Activated CD4-positive, alpha-beta T cell treated with anti-CD3 and anti-CD28 coated beads for 36 hours (primary cell): ENCODE measurements around the gene EGR2. TPM values are rescaled to one million over a fixed set of nuclear protein-coding genes. Genes with fewer than 3 reads are reported as not detected.

Source experiments
- ATAC-seq: fragments of 200-7000 bp; cut with Tn5 transposase; one replicate; pipeline ENCODE4 v1.10.0; 2021; ENCODE audit warnings: mild to moderate bottlenecking, moderate library complexity
- CTCF ChIA-PET: fragments of 350-600 bp; sonication (Branson Sonifier 250); formaldehyde crosslinking; loops from one replicate; lab custom pipeline; 2021; ENCODE audit warnings: antibody characterized with exemption; lab: Charles Lee
- POLR2A ChIA-PET: fragments of 350-600 bp; sonication (Branson Sonifier 250); formaldehyde crosslinking; loops from one replicate; lab custom pipeline; 2021; ENCODE audit warnings: antibody characterized with exemption, inconsistent platforms; lab: Charles Lee
- DNase-seq: peaks from one replicate; pipeline ENCODE4 v3.0.0-alpha.2; 2020
- H3K27ac Mint-ChIP-seq: one replicate; pipeline ENCODE4 v1.8.0; 2021; ENCODE audit warnings: mixed read lengths
- H3K27me3 Mint-ChIP-seq: one replicate; pipeline ENCODE4 v1.8.0; 2021; ENCODE audit warnings: mixed read lengths
- H3K36me3 Mint-ChIP-seq: one replicate; pipeline ENCODE4 v1.8.0; 2021; ENCODE audit warnings: low read depth, mixed read lengths
- H3K4me1 Mint-ChIP-seq: one replicate; pipeline ENCODE4 v1.8.0; 2021; ENCODE audit warnings: mixed read lengths
- H3K4me3 Mint-ChIP-seq: one replicate; pipeline ENCODE4 v1.8.0; 2021; ENCODE audit warnings: mild to moderate bottlenecking, moderate library complexity, mixed read lengths
- H3K9me3 Mint-ChIP-seq: one replicate; pipeline ENCODE4 v1.8.0; 2021; ENCODE audit warnings: low read depth, mixed read lengths
- intact Hi-C, 2 experiments: fragments of 100-400 bp; cut with DNase I in 1 of 2; cut with micrococcal nuclease in 1 of 2; formaldehyde crosslinking; loops; one replicate each; pipeline versions ENCODE4 v1.14.2 to v1.15.1; 2022 to 2024; cut with DNase I, micrococcal nuclease
- total RNA-seq, 2 experiments: library from RNA; stranded (reverse); gene quantifications; one replicate each; pipeline ENCODE4 v1.2.3, GENCODE V29; 2021

EGR2 gene
- total RNA-seq, 2 experiments from 2014 or later, result 46.0 to 53.9 TPM

DNA sequence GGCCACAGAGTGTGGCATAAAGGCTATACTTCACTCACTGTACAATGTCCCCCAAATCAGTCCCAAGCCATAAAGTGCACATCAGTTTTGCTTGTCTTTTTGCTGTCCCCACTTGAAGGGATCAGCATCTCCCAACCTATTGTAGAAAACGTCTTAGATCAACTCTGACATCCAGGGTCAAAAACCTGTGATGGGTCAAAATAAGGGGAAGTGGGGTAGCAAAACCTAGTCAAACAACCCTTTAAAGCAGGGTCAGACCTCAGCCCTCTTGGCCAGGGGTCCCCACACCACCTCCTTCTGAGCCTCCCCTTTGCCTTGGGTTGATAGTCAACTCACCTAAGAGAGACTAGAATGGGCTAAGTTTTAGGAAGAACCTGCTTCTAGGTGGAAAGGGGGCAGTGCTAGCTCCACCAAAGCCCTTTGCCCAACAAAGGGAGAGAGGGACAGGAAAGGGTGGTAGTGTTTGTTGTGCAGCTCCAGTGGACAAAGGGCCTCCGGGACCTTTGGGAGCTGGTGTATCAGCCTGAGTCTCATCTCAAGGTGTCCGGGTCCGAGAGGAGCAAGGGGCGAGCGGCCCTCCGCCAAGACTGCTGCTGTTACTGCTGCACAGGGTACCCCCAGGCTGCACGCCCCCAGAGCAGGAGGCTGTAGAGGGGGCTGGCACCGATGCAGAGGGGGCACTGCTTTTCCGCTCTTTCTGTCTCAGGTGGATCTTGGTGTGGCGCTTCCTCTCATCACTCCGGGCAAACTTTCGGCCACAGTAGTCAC lies 3.3 kb downstream of the EGR2 start:
- H3K27me3 Mint-ChIP-seq, result no peaks in the 10 kb centered on the region
- intact Hi-C loops, result loop anchor here in 1 of 2 experiments (5.0 to 10.0 kb wide), 2 partner anchors 452 to 631 kb away; no protein-coding TSS in a partner anchor
- peak overlapping the region; percentile 99 for H3K4me3 Mint-ChIP-seq
- H3K9me3 Mint-ChIP-seq, result no peaks in the 10 kb centered on the region
- peaks cover 61% of the 10 kb centered on the region for H3K36me3 Mint-ChIP-seq
- H3K4me1 Mint-ChIP-seq, result peaks cover 64% of the 10 kb centered on the region
- DNase-seq, result peak; percentile 8
- ChIA-PET CTCF (interaction anchor here (0.5 kb wide), 1 partner anchor 43 kb away, joined by 3 read pairs; no protein-coding TSS in a partner anchor), POLR2A (no interaction called here)
- ATAC-seq, result no peak
- peak overlapping the region; percentile 78 for H3K27ac Mint-ChIP-seq

DNA sequence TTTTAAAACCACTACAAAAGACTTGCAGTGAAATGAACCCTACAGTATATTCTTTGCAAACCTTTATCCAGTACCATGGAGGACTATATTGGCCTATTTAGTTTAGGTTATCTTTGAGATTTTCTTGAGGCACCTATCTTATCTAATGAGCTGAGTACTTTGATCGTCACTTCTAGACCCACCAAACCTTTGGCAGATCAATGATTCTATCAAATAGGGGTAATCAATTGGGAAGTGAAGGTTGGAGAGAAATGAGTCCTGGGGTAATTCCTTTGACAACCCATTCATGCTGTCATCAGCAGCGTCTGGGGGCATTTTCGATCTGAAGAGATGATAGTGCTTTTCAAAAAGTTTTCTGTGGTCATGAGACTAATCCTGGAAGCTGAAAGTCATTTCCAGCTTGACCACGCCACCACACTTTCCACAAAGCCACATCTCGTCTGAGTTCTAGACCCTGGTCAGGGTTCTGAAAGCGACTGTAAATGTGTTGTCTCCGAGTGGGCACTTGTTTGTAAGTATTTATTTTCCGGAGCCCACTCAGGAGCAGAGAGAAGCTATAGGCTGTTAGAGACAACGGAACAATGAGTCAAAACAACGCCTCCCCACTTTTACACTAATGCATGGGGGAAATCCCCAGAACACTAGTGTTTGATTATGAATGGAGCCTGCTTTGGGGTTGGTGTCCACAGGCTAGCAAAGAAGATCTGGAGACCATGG lies 4.8 kb downstream of the EGR2 start:
- H3K4me3 Mint-ChIP-seq, result peak overlapping the region; percentile 99
- H3K4me1 Mint-ChIP-seq, result peaks cover 75% of the 10 kb centered on the region
- POLR2A ChIA-PET, result interaction anchor here (0.6 to 1.9 kb wide), 11 partner anchors 32 to 463 kb away, joined by 3 to 12 read pairs (median 3); no protein-coding TSS in a partner anchor
- no peaks in the 10 kb centered on the region for H3K9me3 Mint-ChIP-seq
- peak; percentile 93 for DNase-seq
- no peaks in the 10 kb centered on the region for H3K27me3 Mint-ChIP-seq
- intact Hi-C loops, result loop anchor here (1.0 to 10.0 kb wide), 11 partner anchors 32 to 819 kb away; no protein-coding TSS in a partner anchor
- peak; percentile 48 for ATAC-seq
- H3K27ac Mint-ChIP-seq, result peak overlapping the region; percentile 87
- H3K36me3 Mint-ChIP-seq, result peaks cover 73% of the 10 kb centered on the region
- CTCF ChIA-PET, result interaction anchor here (0.5 to 1.7 kb wide), 7 partner anchors 32 to 543 kb away, joined by 3 to 8 read pairs (median 4); no protein-coding TSS in a partner anchor

DNA sequence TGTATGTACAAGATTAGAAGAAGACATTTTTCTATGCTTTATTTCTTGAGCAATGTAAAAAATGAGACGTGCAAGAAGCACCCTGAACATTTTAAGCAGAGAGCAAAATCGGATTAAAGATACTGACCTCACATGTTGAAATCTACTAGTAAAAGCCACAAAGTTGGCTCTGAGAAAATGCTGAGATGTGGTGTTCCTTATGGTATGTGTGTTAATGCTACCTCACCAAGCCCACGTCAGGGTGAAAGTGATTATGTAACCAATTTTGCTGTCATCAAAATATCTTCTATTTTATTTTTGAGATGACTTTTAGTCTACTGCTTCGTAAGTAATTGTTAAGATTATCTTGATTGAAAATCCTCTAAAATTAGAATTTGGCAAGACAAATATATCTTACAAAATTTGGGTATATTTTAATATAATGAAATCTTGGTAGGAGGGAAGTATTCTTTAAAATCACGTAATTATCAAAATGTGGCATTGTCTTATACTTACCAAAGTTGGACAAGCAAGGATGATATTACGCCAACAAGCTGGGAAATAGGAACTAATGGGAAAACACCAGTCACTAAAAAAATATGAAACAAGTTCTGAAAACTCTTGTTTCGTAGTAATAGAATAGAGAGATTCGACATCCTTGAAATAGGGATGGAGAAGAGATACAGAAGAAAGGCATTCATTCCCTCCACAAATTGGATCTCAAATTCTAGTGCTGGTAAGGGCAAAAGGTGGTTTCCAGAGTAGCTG lies 5.8 kb downstream of the EGR2 start:
- peak overlapping the region; percentile 4 for H3K27ac Mint-ChIP-seq
- peak overlapping the region; percentile 99 for H3K4me3 Mint-ChIP-seq
- no peak for ATAC-seq
- ChIA-PET CTCF (interaction anchor here (0.6 to 1.7 kb wide), 6 partner anchors 10 to 196 kb away, joined by 3 to 8 read pairs (median 4); no protein-coding TSS in a partner anchor), POLR2A (interaction anchor here (1.2 to 1.9 kb wide), 3 partner anchors 42 to 173 kb away, joined by 3 to 12 read pairs (median 9); no protein-coding TSS in a partner anchor)
- H3K27me3 Mint-ChIP-seq, result no peaks in the 10 kb centered on the region
- no peaks in the 10 kb centered on the region for H3K9me3 Mint-ChIP-seq
- intact Hi-C loops, result loop anchor here in 1 of 2 experiments (2.0 to 10.0 kb wide), 3 partner anchors 454 to 818 kb away; no protein-coding TSS in a partner anchor
- H3K36me3 Mint-ChIP-seq, result peaks cover 72% of the 10 kb centered on the region
- peaks cover 75% of the 10 kb centered on the region for H3K4me1 Mint-ChIP-seq
- no peak for DNase-seq

- H3K36me3 Mint-ChIP-seq, result peaks cover 37% of the 10 kb centered on the region
- CTCF ChIA-PET, result interaction anchor here (0.7 to 1.4 kb wide), 8 partner anchors 9 to 198 kb away, joined by 3 to 7 read pairs (median 4); no protein-coding TSS in a partner anchor
- POLR2A ChIA-PET, result interaction anchor here (0.7 to 2.0 kb wide), 2 partner anchors 10 to 12 kb away, joined by 4 read pairs; partner anchors contain the start of gene EGR2
- intact Hi-C loops, result no loop called here
- H3K27me3 Mint-ChIP-seq, result no peaks in the 10 kb centered on the region
- H3K4me1 Mint-ChIP-seq, result peaks cover 50% of the 10 kb centered on the region
- H3K4me3 Mint-ChIP-seq, result peak overlapping the region; percentile 83
- DNase-seq (no peak), ATAC-seq (no peak)
- no peaks in the 10 kb centered on the region for H3K9me3 Mint-ChIP-seq
- H3K27ac Mint-ChIP-seq, result peak overlapping the region; percentile 12
Measured at GRCh38 chr10:62806251-62806650, 9.9 kb downstream of the EGR2 start.

- Mint-ChIP-seq H3K36me3 (peaks cover 37% of the 10 kb centered on the region), H3K4me1 (peaks cover 42% of the 10 kb centered on the region), H3K4me3 (peak overlapping the region; percentile 83), H3K27me3 (no peaks in the 10 kb centered on the region), H3K27ac (peak overlapping the region; percentile 87), H3K9me3 (no peaks in the 10 kb centered on the region)
- DNase-seq (peak; percentile 38), ATAC-seq (peak; percentile 6)
- POLR2A ChIA-PET, result interaction anchor here (0.7 to 2.0 kb wide), 3 partner anchors 11 to 168 kb away, joined by 3 to 4 read pairs (median 4); partner anchors contain the start of gene EGR2
- CTCF ChIA-PET, result interaction anchor here (0.5 to 2.0 kb wide), 8 partner anchors 13 to 352 kb away, joined by 3 to 7 read pairs (median 4); no protein-coding TSS in a partner anchor
- intact Hi-C loops, result loop anchor here in 1 of 2 experiments (1.0 to 2.0 kb wide), 4 partner anchors 11 to 168 kb away; partner anchors contain the start of gene EGR2
Measured at GRCh38 chr10:62805231-62806099, 10.7 kb downstream of the EGR2 start.

- Mint-ChIP-seq H3K27me3 (no peaks in the 10 kb centered on the region), H3K4me1 (peaks cover 33% of the 10 kb centered on the region), H3K9me3 (no peaks in the 10 kb centered on the region), H3K36me3 (peaks cover 33% of the 10 kb centered on the region), H3K27ac (peak within 1 kb of the TSS; percentile 99), H3K4me3 (peak within 1 kb of the TSS; percentile 83)
- peak; percentile 88 for DNase-seq
- POLR2A ChIA-PET, result interaction anchor here (1.3 to 1.7 kb wide), 2 partner anchors 12 to 167 kb away, joined by 3 to 12 read pairs; partner anchors contain the start of gene EGR2
- CTCF ChIA-PET, result interaction anchor here (0.8 to 2.0 kb wide), 5 partner anchors 15 to 353 kb away, joined by 3 to 7 read pairs (median 3); no protein-coding TSS in a partner anchor
- intact Hi-C loops, result loop anchor here (1.0 to 2.0 kb wide), 7 partner anchors 12 to 329 kb away; partner anchors contain the start of genes EGR2 (in 2 of the 2) and NRBF2 (in 2 of the 2)
- peak; percentile 90 for ATAC-seq
Measured at GRCh38 chr10:62804356-62805230, 11.6 kb downstream of the EGR2 start, which contains the start of gene ADO. ADO (plus strand) TSS chr10:62804720; CDS start chr10:62805060, 340 bp downstream.

DNA sequence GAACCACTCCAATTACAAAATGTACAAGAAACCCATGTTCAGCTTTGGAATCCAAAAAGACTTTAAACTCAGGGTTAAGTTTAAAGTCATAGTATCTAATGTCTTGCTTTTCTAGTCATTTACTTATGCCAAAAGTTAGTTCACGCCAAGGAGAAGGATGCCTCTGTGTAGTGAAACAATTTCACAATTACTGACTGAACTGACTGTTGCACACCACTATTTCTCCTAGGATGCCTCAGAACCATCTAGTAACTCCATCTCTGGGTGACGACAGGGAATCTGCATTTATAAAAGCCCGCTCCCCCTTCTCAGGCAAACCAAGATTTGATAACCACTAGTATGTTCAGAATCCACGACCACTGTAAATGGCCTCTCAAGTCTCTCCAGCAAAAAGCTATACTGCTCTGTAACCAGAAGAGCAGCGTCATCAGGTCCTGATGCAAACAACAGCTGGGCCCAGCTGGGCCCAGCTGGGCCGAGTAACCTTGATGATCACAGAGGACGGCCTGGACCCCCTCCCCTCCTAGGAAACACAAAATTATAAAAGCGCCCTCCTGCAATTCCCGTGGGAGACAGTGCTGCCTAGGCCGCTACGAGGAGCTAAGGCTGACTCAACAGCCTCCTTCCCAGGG lies 12.3 kb downstream of the EGR2 start:
- DNase-seq, result no peak
- H3K27me3 Mint-ChIP-seq, result peaks cover 4% of the 10 kb centered on the region
- peak overlapping the region; percentile 83 for H3K4me3 Mint-ChIP-seq
- ChIA-PET CTCF (interaction anchor here (0.6 to 2.0 kb wide), 4 partner anchors 16 to 80 kb away, joined by 3 to 7 read pairs (median 4); no protein-coding TSS in a partner anchor), POLR2A (interaction anchor here (1.3 to 1.7 kb wide), 2 partner anchors 13 to 166 kb away, joined by 3 to 12 read pairs; partner anchors contain the start of gene EGR2)
- peaks cover 29% of the 10 kb centered on the region for H3K36me3 Mint-ChIP-seq
- no peaks in the 10 kb centered on the region for H3K9me3 Mint-ChIP-seq
- ATAC-seq, result no peak
- H3K4me1 Mint-ChIP-seq, result peaks cover 30% of the 10 kb centered on the region
- intact Hi-C loops, result loop anchor here (1.0 to 2.0 kb wide), 5 partner anchors 12 to 329 kb away; partner anchors contain the start of genes NRBF2 (in 2 of the 2) and EGR2 (in 1 of the 2)
- peak overlapping the region; percentile 99 for H3K27ac Mint-ChIP-seq

DNA sequence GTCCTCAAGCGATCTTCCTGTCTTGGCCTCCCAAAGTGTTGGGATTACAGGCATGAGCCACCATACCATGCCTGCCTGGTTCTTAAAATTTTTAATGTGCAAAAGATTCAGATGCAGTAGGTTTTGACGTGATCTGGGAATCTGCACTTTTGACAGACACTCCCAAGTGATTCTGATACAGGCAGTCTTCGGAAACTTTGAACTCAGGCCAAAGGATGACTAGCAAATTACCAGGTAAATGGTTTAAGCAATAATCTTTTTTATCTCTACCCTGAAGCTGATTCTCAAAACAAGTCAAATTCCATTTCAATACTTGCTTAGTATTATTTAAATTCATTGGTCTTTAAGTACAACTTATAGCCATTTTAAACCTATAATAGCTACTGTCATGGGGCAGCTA lies 14.3 kb downstream of the EGR2 start:
- ATAC-seq, result no peak
- Mint-ChIP-seq H3K4me3 (no peak overlapping the region), H3K9me3 (no peaks in the 10 kb centered on the region), H3K27ac (no peak overlapping the region), H3K27me3 (peaks cover 11% of the 10 kb centered on the region), H3K4me1 (peaks cover 11% of the 10 kb centered on the region), H3K36me3 (peaks cover 15% of the 10 kb centered on the region)
- CTCF ChIA-PET, result interaction anchor here (0.8 to 1.2 kb wide), 3 partner anchors 16 to 356 kb away, joined by 3 to 4 read pairs (median 3); no protein-coding TSS in a partner anchor
- DNase-seq, result no peak
- intact Hi-C loops, result no loop called here
- POLR2A ChIA-PET, result interaction anchor here (1.2 kb wide), 1 partner anchor 22 kb away, joined by 5 read pairs; no protein-coding TSS in a partner anchor
